K562 (cell line): Measurements from ENCODE around the gene ARHGAP28. TPM values are rescaled to one million over a fixed set of nuclear protein-coding genes. Genes with fewer than 3 reads are reported as not detected.

Experiments
- ATAC-seq: fragments of 200-7000 bp; cut with Tn5 transposase; 3 replicates; pipeline ENCODE4 v1.9.1; 2020; ENCODE audit warnings: moderate library complexity
- BruUV-seq: library from RNA; stranded (reverse); fragments of 400-500 nt; replicated peaks from 2 replicates; lab custom pipeline; 2021; lab: Mats Ljungman, UMichigan
- CTCF ChIA-PET: fragments of 300-600 bp; formaldehyde crosslinking; extraction: SDS; loops from one replicate; lab custom pipeline; 2021; ENCODE audit warnings: low intra/inter-chr PET ratio; lab: Yijun Ruan, JAX
- POLR2A ChIA-PET: fragments of 300-600, 350-650 bp; sonication (Branson Sonifier 250); formaldehyde crosslinking; extraction: SDS; loops from one replicate; lab custom pipeline; 2021; ENCODE audit warnings: antibody characterized with exemption, inconsistent platforms; lab: Yijun Ruan, JAX
- DNase-seq, 4 experiments: peaks; one replicate each; pipeline versions ENCODE4 v3.0.0 to v3.0.0-alpha.2; 2011 to 2018; ENCODE audit warnings: low spot score in 3 of 4, mixed read lengths in 3 of 4; ENCODE audit errors: extremely low read depth in 1 of 4
- FAIRE-seq: peaks from 2 replicates; lab custom pipeline; 2011; peaks lifted over from hg19 to GRCh38; lab: Jason Lieb, UNC
- H2AFZ ChIP-seq: 2 replicates; pipeline ENCODE4 v1.6.0; 2011; ENCODE audit warnings: low read depth, low read length, control low read depth, inconsistent platforms
- H3K27ac ChIP-seq: fragments of 200-600 bp; 3 replicates; pipeline ENCODE4 v1.8.0; 2011; ENCODE audit warnings: low read depth, mild to moderate bottlenecking, control low read depth, inconsistent platforms, low read length, moderate library complexity, mixed read lengths; ENCODE audit errors: extremely low read depth
- H3K27me3 ChIP-seq, 2 experiments: fragments of 300-600 bp in 1 of 2; 2 replicates in 1 of 2; 3 replicates in 1 of 2; pipeline versions ENCODE4 v1.6.0 to v1.8.0; 2011; ENCODE audit warnings: inconsistent platforms in 2 of 2, low read length in 2 of 2, mild to moderate bottlenecking in 1 of 2, mixed read lengths in 1 of 2, moderate library complexity in 1 of 2; ENCODE audit not compliant: control insufficient read depth in 2 of 2, insufficient read depth in 2 of 2
- H3K36me3 ChIP-seq: fragments of 300-600 bp; 3 replicates; pipeline ENCODE4 v1.8.0; 2011; ENCODE audit warnings: mild to moderate bottlenecking, low read length, inconsistent platforms; ENCODE audit not compliant: control insufficient read depth, insufficient read depth
- H3K4me1 ChIP-seq, 2 experiments: fragments of 200-600 bp in 1 of 2; replicated peaks in 1 of 2; 2 replicates in 1 of 2; 3 replicates in 1 of 2; pipeline versions ENCODE4 v1.5.1 to v1.8.0; 2011; ENCODE audit warnings: inconsistent platforms in 2 of 2, low read length in 2 of 2, mild to moderate bottlenecking in 1 of 2, mixed read lengths in 1 of 2, moderate library complexity in 1 of 2; ENCODE audit not compliant: control insufficient read depth in 2 of 2, insufficient read depth in 2 of 2
- H3K4me2 ChIP-seq: 2 replicates; pipeline ENCODE4 v1.6.1; 2011; ENCODE audit warnings: low read length, control low read depth, inconsistent platforms, mixed read lengths; ENCODE audit not compliant: insufficient read depth
- H3K4me3 ChIP-seq: fragments of 200-600 bp; sonication (generic), shearing (Covaris generic); 2 replicates; pipeline ENCODE4 v1.5.1; 2016; ENCODE audit warnings: control low read depth, inconsistent platforms
- H3K79me2 ChIP-seq: fragments of 200-600 bp; 3 replicates; pipeline ENCODE4 v1.8.0; 2011; ENCODE audit warnings: low read length, inconsistent platforms; ENCODE audit not compliant: control insufficient read depth, insufficient read depth
- H3K9ac ChIP-seq, 2 experiments: 2 replicates each; pipeline versions ENCODE4 v1.6.0 to v1.6.1; 2011; ENCODE audit warnings: low read depth in 2 of 2, low read length in 2 of 2, control low read depth in 1 of 2, inconsistent platforms in 1 of 2, mild to moderate bottlenecking in 1 of 2, mixed read lengths in 1 of 2; ENCODE audit not compliant: insufficient read depth in 1 of 2
- H3K9me1 ChIP-seq: one replicate; pipeline ENCODE4 v1.6.0; 2011; ENCODE audit warnings: inconsistent platforms, mild to moderate bottlenecking, low read length, moderate library complexity; ENCODE audit not compliant: control insufficient read depth, insufficient read depth
- H3K9me3 ChIP-seq: replicated peaks from 2 replicates; pipeline ENCODE4 v1.5.1; 2011; ENCODE audit warnings: low read depth, low read length, inconsistent platforms; ENCODE audit not compliant: control insufficient read depth, insufficient read depth
- H4K20me1 ChIP-seq: replicated peaks from 2 replicates; pipeline ENCODE4 v1.6.1; 2011; ENCODE audit warnings: low read length, inconsistent platforms, mixed read lengths; ENCODE audit not compliant: control insufficient read depth, insufficient read depth
- CREBBP ChIP-seq: IDR thresholded peaks from one replicate; pipeline ENCODE4 v1.6.1; 2012; ENCODE audit warnings: low read depth, mild to moderate bottlenecking, control low read depth, inconsistent platforms, low read length
- FIP1L1 ChIP-seq: fragments of 200-400 bp; formaldehyde crosslinking; IDR thresholded peaks from 2 replicates; pipeline ENCODE4 v1.6.1; 2018; ENCODE audit warnings: mild to moderate bottlenecking, low read depth, low read length; ENCODE audit not compliant: poor library complexity, severe bottlenecking
- HDAC2 ChIP-seq: fragments of 450-650 bp; IDR thresholded peaks from 2 replicates; pipeline ENCODE4 v1.6.1; 2016; ENCODE audit warnings: mild to moderate bottlenecking
- JUN ChIP-seq, 2 experiments: sonication (generic) in 1 of 2; formaldehyde crosslinking in 1 of 2; IDR thresholded peaks; 2 replicates each; pipeline versions ENCODE4 v1.6.1 to v1.8.0; 2012 to 2022; ENCODE audit warnings: borderline replicate concordance in 2 of 2, mild to moderate bottlenecking in 2 of 2, improper control_type of control experiment in 1 of 2, low read depth in 1 of 2, low read length in 1 of 2, missing genetic modification reagents in 1 of 2
- MLX ChIP-seq, 2 experiments: fragments of 450-650 bp in 1 of 2; sonication (generic) in 1 of 2; formaldehyde crosslinking; conservative IDR thresholded peaks; 2 replicates each; pipeline versions ENCODE4 v1.4.0 to v1.8.1; 2020 to 2022; ENCODE audit warnings: mild to moderate bottlenecking in 1 of 2, missing genetic modification reagents in 1 of 2
- POLR3A ChIP-seq: IDR thresholded peaks from 2 replicates; pipeline ENCODE4 v1.6.1; 2011; ENCODE audit warnings: borderline replicate concordance, mild to moderate bottlenecking, moderate library complexity; ENCODE audit not compliant: insufficient read length, insufficient read depth; ENCODE audit errors: extremely low read depth
- SIN3A ChIP-seq, 2 experiments: fragments of 150-350 bp in 1 of 2; IDR thresholded peaks; 2 replicates each; pipeline ENCODE4 v1.6.1; 2011 to 2016; ENCODE audit warnings: borderline replicate concordance in 2 of 2, low read depth in 2 of 2, low read length in 2 of 2, mild to moderate bottlenecking in 2 of 2, moderate library complexity in 2 of 2; ENCODE audit not compliant: control insufficient read depth in 1 of 2
- SRSF7 ChIP-seq: fragments of 200-400 bp; formaldehyde crosslinking; optimal IDR thresholded peaks from 2 replicates; pipeline ENCODE3; 2017; ENCODE audit warnings: mild to moderate bottlenecking, low read depth, low read length
- ZNF133 ChIP-seq: fragments of 250-450 bp; sonication (Bioruptor Pico); IDR thresholded peaks from 2 replicates; pipeline ENCODE4 v1.4.0; 2020; ENCODE audit warnings: mild to moderate bottlenecking
- WGBS: fragments of 100-300 bp; shearing (Covaris generic); methylation state at CpG from one replicate; pipeline ENCODE4 v1.1.6; 2016; ENCODE audit warnings: low coverage, mixed read lengths; ENCODE audit not compliant: insufficient coverage; ENCODE audit errors: missing lambda C conversion rate; 5-methylcytosine and 5-hydroxymethylcytosine counted together
- in situ Hi-C: fragments of 300-500 bp; cut with MboI; formaldehyde crosslinking; loops from 4 replicates; pipeline ENCODE4 v1.15.0; 2018; ENCODE audit warnings: inconsistent platforms, mixed read lengths
- intact Hi-C: fragments of 100-400 bp; cut with micrococcal nuclease; formaldehyde crosslinking; loops from 2 replicates; pipeline ENCODE4 v1.14.2; 2022
- polyA plus RNA-seq, 8 experiments: library from polyadenylated mRNA; depleted of rRNA in 4 of 8; stranded (reverse) in 5 of 8; unstranded in 3 of 8; fragments of >200 nt; fragmentation: Nextera tagmentation in 2 of 8; fragmentation: Illumina TruSeq in 1 of 8; extraction: Ambion mirVana in 2 of 8; extraction: Trizol in 1 of 8; gene quantifications; 2 replicates each; pipeline versions ENCODE4 v1.2.1 to v1.2.3, GENCODE V29; 2011 to 2014; ENCODE audit warnings: inconsistent platforms in 1 of 8, missing spikeins in 1 of 8
- total RNA-seq, 7 experiments: library from RNA; depleted of rRNA in 6 of 7; stranded (reverse); fragments of >200 nt in 6 of 7; fragmentation: Illumina TruSeq in 2 of 7; extraction: Trizol in 2 of 7; gene quantifications; 2 replicates each; pipeline versions ENCODE4 v1.2.1 to v1.2.3, GENCODE V29; 2011 to 2021; ENCODE audit warnings: low replicate concordance in 1 of 7

ARHGAP28 gene
- total and polyA plus RNA-seq, 9 of the 15 experiments (the other 6 are each of a cell fraction or from before 2014, with no cell fraction given) = 0.93 to 5.9 (median 5.0) TPM

- no peaks in the 10 kb centered on the region for H3K79me2 ChIP-seq
- no peak overlapping the region for H3K9ac ChIP-seq
- no peaks in the 10 kb centered on the region for H3K9me1 ChIP-seq
- DNase-seq (no peak), ATAC-seq (no peak), FAIRE-seq (no peak)
- no peaks in the 10 kb centered on the region for H3K4me1 ChIP-seq
- H3K27ac ChIP-seq = no peak overlapping the region
- H3K4me2 ChIP-seq = no peak overlapping the region
- intact Hi-C loops (no loop called here), in situ Hi-C loops (no loop called here)
- H3K4me3 ChIP-seq = no peak overlapping the region
- no peaks in the 10 kb centered on the region for H4K20me1 ChIP-seq
- ChIA-PET POLR2A (no interaction called here), CTCF (no interaction called here)
- BruUV-seq = no TSS peak
- TF ChIP-seq HDAC2 (no peak), CREBBP (no peak), ZNF133 (CRISPR knock-in tag) (no peak), SRSF7 (no peak), MLX (CRISPR knock-in tag; conservative IDR thresholded peaks at IDR 0.05) (no peak), POLR3A (no peak), JUN (IDR thresholded peaks at IDR 0.05; ENCODE audit: borderline replicate concordance, low read depth, low read length) (no peak), JUN (CRISPR knock-in tag; IDR thresholded peaks at IDR 0.05; ENCODE audit: borderline replicate concordance) (no peak), SIN3A (IDR thresholded peaks at IDR 0.05; ENCODE audit: borderline replicate concordance in 2 of 2, control insufficient read depth in 1 of 2, low read depth in 2 of 2, low read length in 2 of 2) (no peak), FIP1L1 (no peak)
- no peak overlapping the region for H2AFZ ChIP-seq
- no peaks in the 10 kb centered on the region for H3K9me3 ChIP-seq
- no peaks in the 10 kb centered on the region for H3K36me3 ChIP-seq
- WGBS = 3% methylated on average over 2 of the region's 2 CpGs
- peaks cover 9 to 10% of the 10 kb centered on the region in 2 experiments; a peak in 4 of 5 replicates for H3K27me3 ChIP-seq
Measured at GRCh38 chr18:6759579-6759978, 30.1 kb downstream of the ARHGAP28 start.
